HG02610 (cell line): ENCODE results near the gene ALDH1A3.

Experiments used
- ATAC-seq: cut with Tn5 transposase; IDR thresholded peaks from one replicate; pipeline ENCODE4 v1.9.1; 2021; ENCODE audit warnings: mild to moderate bottlenecking, moderate library complexity; ENCODE audit not compliant: unreplicated experiment

Gene ALDH1A3

GRCh38 chr15:100900795-100901169 lies 21.2 kb downstream of the ALDH1A3 start:
- ATAC-seq, result no peak

- no peak for ATAC-seq
These were observed 21.7 kb downstream of the ALDH1A3 start for GRCh38 chr15:100901296-100901695.

GRCh38 chr15:100901702-100902435 lies 22.2 kb downstream of the ALDH1A3 start:
- ATAC-seq, result no peak

- no peak for ATAC-seq
These were observed 23.0 kb downstream of the ALDH1A3 start for GRCh38 chr15:100902436-100903167.

GRCh38 chr15:100903168-100903554 lies 23.5 kb downstream of the ALDH1A3 start:
- ATAC-seq, result no peak

GRCh38 chr15:100905850-100906249 lies 26.2 kb downstream of the ALDH1A3 start:
- no peak for ATAC-seq

- no peak for ATAC-seq
These were observed 28.8 kb downstream of the ALDH1A3 start for GRCh38 chr15:100908466-100908865.

- ATAC-seq, result no peak
These were observed 29.9 kb downstream of the ALDH1A3 start for GRCh38 chr15:100909565-100909964.

DNA sequence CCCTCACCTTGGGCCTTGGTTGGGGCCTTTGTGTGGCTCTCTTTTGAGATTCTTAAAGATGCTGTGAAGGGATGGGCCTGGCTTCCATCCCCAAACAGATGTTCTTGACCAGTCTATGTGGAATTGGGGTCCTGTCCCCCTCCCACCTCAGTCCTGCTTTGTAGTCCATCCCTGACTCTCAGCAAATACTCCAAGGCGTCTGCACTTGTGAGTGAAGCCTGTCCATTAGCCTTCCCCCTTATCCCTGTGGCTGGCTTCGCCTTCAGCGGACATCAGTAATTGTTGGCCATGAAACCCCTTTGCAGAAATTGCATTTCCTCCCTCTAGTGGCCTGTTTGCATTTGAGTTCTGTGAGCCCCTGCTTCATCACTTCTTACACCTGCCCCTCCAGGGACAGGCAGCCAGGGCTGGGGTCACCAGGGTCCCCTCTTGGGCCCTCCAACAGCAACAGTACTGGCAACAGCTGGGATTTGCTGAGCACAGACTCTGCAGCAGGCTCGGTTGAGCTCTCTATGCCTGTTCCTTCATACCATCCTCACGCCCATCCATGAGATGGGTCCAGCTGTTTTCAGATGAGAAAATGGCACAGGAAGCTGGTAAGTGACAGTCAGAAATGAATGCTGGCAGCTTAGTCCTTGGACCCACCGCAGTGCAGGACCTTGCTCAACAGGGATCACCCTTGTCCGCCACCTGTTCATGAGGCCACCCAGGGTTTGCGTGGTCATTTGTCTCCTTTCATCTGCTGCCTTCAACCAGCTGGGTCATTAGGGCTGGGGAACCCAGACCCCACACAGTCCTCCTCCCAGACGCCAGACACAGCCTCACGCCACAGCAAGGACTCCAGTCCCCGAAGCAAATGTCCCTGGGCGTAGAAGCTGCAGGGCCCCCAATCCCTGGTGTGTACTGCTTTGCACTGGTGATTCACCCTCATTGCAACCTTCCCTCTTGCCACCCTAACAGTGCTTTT lies 30.6 kb downstream of the ALDH1A3 start:
- no peak for ATAC-seq

DNA sequence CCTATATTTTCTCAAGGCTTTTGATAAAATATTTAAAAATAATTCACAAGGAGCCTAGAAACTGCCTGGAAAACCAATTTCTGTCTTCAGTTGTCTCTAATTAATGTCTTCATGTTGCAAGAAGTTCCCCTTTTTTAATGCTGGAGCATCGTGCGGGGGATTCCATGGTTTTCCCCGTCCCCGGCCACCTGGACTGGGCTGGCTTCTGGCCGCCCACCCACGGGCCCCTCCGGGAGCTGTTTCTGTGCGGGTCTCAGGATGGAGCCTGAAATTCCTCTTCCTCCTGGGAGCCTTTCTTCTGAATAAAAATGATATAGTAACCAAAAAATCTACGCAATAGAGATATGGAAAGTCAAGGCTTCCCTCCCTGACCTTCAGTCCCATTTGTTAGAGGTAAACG lies 31.5 kb downstream of the ALDH1A3 start:
- ATAC-seq, result no peak

DNA sequence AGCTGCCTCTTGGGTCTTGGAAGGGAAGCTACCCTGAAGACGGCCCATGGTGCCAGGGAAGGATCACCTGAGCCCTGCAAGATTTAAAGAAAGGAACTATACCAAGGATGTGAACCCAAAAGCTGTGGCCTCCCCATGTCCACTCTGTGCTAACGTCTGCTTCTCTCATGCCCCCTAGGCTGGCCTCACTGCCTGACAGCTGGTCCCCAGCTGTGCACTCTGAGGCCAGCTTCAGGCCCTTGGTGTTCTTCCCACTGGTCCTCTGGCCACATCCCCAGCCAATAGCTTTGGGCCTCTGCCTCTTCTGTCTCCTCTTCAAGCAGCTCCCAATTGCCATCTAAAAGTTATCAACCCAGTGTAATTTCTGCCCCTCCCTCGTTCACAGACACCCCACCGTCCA lies 34.3 kb downstream of the ALDH1A3 start:
- ATAC-seq, result no peak

DNA sequence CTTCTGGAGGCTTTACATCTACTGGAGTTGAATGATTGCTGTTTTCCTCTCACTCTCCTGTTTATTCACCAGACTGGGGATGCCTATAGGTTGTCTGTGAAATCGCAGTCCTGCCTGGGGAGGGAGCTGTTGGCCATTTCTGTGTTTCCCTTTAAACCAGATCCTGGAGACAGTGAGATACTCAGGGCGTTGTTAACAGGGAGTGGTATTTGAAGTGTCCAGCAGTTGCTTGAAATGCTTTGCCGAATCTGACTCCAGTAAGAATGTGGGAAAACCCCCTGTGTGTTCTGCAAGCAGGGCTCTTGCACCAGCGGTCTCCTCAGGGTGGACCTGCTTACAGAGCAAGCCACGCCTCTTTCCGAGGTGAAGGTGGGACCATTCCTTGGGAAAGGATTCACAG lies 35.2 kb downstream of the ALDH1A3 start:
- no peak for ATAC-seq

DNA sequence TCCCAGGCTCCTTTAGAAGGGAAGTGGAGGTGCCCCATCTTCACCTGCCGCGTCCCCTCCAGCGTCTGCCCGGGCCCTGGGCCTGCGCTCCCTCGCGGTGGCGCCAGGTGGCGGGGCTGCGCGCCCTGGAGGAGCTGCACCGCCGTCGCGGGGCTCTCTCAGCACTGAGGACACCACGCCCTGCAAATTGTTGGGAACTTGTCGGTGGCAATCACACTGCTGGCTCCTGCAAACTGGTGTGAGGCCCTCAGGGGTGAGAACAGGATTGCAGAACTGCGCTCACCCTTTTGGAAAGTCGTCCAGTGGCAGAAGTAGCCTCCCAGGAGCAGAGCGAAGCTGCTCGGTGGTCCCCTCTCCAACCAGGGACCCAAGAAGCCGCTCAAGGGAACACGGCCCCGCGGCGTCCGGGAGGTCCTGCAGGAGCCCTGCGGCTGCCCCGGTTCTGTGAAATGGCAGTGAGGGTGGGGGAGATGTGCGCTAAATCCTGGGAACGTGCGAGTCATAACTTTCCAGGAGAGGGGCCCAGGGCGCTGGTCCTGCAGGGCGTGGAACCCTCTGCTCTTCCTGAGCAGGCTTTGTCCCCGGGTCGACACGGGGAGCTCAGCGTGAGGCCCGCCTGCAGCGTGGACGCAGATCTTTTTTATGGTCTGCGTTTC lies 38.5 kb downstream of the ALDH1A3 start:
- ATAC-seq, result peak; percentile 67

DNA sequence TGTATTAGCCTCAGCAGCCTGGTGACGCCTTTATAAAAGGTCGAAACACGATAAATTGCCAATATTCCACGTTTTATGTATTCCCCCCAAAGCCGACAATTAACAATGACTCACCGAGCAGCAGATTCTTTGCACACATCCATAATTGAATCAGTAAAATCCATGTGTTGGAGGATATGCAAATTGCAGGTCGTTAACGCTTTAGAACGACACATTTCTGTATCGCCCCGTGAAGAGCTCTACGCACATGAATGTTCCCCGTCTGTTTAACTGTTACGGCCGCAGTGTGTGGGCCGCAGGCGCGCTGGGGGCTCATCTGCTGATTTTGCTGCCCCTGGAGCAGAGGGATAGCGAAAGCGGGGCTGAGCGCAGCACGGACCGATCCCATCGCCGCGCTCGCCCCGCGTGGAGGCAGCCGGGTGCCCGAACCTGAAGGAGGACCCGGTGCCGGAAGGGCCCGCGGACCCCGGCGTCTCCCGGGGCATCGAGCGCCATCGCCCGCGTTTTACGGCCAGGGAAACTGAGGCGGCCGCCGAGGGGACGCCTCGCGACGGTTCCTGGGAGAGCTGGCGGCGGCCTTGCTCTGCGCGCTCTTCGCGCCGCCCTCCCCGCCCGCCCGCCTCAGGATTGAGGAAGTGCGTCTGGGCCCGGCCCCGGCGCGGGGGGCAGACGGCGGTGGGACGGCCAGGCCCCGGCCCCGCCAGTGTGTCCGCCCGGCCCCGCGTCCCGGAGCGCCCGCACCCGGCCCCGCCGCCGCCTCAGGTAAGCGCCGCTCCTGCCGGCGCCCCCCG lies 39.3 kb downstream of the ALDH1A3 start, which contains the start of gene LRRK1:
TSS of gene LRRK1 (plus strand) at position 668 of the 791 bp plus-strand sequence. CDS start 5,276 bp downstream, outside the sequence.
- ATAC-seq, result peak; percentile 22

- no peak for ATAC-seq
These were observed 40.1 kb downstream of the ALDH1A3 start for GRCh38 chr15:100919481-100920405.

- ATAC-seq, result no peak
These were observed 41.0 kb downstream of the ALDH1A3 start for GRCh38 chr15:100920516-100921135.

GRCh38 chr15:100922192-100923040 lies 42.8 kb downstream of the ALDH1A3 start:
- ATAC-seq, result no peak
